Superior temporal gyrus (tissue), 1 donor: ENCODE measurements around the gene HDC.

Experiments used
- DNase-seq: peaks from one replicate; pipeline ENCODE4 v3.0.0-alpha.2; 2016; ENCODE audit errors: extremely low spot score

The HDC gene

DNA sequence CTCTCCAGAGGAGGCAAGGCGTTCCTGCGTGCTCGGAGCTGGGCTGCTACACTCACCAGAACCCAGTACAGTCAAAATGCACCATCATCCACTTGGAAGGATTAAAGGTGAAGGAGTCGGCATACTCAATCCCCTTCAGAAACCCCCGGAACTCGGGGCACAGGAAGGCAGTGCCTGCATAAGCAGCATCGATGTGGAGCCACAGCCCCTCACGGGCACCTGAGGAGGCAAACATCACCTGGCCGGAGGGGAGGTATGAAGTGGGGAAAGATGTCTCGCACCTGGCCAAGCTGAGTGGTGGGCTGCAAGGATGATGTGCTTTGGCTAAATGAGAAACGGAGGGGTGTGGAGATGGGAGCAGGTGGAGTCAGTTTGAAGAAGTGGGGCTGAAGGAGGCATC is 13.0 kb downstream of the HDC start:
- no peak for DNase-seq

GRCh38 chr15:50251638-50252182 is 13.8 kb downstream of the HDC start:
- DNase-seq: no peak

- DNase-seq: no peak
These were observed 14.6 kb downstream of the HDC start for GRCh38 chr15:50250760-50251394.

- DNase-seq: no peak
These were observed 15.8 kb downstream of the HDC start for GRCh38 chr15:50249704-50250103.

DNA sequence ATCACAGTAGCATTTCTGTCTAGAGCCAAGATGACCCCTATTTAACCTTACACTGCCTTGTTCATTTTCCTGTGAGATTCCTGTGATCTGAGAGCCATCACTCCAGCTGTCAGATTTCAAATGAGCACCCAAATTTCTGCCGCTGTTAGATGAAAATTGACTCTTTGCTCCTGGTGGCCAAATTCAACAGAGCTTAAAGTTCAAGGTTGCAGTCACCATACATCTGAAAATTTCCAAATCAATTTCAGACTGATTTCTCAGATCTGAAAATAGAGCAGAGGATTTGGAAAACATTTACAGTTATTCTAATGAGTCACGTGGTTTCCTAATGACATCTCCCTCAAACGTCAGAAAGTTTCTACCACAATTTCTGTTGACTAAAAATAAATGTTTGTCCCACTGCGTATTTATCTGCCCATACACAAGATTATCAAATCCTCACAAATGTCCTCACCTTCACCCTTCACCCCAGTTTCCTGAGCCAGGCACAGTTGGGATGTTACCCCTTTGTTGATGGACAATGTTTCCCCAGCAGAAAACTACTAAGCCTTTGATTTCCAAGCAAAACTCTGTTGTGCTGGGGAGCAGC is 16.4 kb downstream of the HDC start:
- DNase-seq: no peak

DNA sequence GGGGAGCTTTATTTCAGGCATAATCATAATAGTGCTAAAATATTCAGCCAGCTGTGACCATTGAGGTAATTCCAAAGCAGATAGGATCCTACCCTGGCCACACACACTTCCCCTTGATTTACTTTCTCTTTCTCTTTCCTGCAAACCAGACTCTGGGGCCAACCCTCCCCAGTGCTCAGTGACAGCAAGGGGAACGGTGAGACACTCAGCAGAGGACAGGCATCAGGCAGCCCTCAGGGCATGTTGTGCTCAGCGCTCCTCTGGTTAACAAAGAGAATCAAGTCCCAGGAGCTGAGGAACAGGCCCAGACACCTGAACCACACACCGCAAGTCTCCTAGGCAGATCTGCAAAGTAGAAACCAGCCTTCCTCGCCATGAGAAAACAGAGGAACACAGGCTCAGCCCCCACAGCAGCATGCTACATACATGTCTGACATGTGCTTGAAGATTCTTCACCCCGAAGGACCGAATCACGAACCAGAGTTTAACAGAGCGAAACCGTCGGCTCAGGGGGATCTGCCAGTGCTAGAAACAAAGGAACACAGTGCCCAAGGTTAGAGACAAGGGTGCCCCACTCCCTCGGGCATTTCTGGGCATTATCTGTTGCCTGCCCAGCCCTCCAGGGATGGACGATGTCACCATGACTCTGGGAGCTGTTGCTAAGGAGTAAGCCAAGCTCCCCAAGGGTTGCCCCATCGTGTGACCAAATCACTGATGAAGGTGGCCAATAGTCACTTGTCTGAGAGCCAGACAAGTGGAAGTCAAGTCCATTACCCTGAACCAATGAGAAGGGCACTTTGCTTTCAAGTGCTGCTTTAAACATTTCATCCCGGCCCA is 17.5 kb downstream of the HDC start:
- DNase-seq: no peak

- no peak for DNase-seq
These were observed 18.9 kb downstream of the HDC start for GRCh38 chr15:50246631-50247030.

DNA sequence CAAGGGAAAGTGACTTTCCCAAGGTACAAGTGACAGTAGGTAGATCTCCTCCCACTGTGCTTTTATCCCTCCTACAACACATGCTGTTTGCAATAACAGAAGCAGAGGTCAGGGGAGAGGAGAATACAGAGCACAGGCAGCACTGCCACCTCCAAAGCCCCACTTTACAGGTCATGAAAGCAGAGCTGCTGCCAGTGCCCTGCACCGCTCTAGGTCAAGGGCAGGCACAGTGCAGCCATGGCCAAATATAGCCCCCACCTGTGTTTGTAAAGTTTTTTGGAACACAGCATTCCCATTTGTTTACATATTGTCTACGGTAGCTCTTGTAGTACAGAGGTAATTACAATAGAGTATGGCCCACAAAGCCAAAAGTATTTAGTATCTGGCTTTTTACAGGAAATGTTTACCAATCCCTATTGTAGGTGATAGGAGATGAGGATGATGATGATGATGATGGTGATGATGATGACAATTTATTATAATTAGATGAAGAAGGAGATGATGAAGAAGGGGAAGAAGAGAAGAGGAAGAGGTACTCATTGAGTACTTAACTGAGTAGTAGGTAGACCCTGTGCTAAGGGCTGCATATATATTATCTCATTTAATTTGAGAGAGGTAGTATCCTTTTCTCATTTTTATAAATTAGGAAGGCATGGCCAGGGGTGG is 20.4 kb downstream of the HDC start:
- DNase-seq: no peak

DNA sequence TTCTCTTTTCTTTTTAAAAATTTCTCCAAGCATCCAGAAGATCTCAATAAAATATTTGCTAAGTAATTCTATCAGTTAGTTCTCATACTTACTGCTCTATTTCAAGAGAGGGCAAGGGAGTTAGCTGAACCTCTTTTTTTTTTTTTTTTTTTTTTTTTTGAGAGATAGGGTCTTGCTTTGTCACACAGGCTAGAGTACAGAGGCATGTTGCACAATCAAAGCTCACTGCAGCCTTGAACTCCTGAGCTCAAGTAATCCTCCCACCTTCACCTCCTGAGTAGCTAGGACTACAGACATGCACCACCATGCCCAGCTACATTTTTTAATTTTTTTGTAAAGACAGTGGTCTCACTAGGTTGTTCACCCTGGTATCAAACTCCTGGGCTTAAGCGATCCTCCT is 21.4 kb downstream of the HDC start:
- no peak for DNase-seq

DNA sequence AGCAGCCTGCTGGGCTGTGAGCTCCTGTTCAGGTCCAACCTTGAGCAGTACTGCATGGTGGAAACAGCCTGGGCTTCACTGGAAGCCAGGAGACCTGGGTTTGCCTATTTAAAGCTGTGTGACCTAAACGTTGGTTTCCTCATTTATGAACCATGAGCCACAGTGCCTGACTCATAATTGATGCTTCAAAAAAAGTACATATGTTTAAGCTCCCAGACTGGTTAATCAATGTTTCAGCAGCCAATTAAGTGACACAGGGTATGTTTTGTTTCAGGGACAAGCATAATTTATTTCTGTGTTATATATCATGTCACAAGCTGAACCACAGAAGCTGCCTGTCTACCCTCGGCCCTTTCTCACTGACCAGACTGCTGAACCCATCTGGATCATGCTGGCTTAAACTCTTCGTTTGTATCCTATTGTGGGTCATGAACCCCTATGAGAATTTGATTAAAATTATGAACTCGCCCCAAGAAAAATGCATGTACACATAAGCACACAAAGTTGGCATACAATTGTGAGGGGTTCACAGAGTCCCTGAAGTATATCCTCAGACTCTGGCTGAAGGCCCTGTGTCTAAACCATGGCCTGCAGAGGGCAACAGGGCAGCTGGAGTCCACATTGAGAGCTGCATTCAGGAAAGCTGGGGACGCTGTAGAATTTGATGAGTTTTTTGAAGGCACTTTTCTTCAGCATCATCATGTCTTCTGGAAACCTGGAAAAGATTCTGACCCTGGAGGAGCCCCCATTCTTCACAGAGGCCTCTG is 23.7 kb downstream of the HDC start:
- DNase-seq: no peak

GRCh38 chr15:50238255-50238654 is 27.3 kb downstream of the HDC start:
- DNase-seq: no peak

DNA sequence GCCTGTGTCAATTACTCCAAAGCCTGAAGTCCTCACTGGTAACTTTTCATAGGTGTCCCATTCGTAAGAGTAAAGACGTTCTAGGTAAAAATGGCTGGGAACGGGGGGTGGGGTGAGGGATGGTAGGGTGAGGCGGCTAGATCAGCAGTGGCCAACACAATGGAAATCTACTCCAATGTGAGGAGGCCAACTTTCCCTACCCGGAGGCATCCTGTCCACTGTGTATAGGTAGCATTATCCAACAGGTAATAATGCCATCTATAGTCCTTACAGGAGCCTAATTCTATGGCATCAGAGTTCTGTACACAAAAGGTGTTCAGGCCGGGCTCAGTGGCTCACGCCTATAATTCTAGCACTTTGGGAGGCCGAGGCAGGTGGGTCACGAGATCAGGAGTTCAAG is 29.1 kb downstream of the HDC start:
- DNase-seq: no peak

- no peak for DNase-seq
These were observed 29.7 kb downstream of the HDC start for GRCh38 chr15:50235794-50236193.

GRCh38 chr15:50234764-50235163 is 30.8 kb downstream of the HDC start:
- no peak for DNase-seq

GRCh38 chr15:50233192-50233736 is 32.3 kb downstream of the HDC start:
- DNase-seq: no peak

DNA sequence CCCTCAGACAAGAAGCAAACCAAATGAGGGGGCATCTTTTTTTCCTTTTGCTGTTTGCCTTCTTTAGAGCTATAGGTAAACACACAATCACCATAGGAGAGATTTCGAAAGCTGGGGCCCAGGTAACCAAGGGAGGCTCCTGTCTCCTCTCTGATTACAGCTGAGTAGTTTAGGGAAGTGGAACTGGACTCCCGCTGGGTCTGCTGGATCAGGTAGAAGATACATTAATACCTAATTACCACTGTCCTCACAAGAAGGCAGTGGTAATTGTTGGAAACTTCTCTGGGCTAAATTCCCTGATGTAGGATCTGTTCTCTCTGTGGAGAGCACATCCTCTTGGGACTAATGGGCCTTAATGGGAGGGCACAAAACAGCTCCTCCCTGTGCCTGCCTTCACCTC is 32.7 kb downstream of the HDC start:
- no peak for DNase-seq

- DNase-seq: no peak
These were observed 33.8 kb downstream of the HDC start for GRCh38 chr15:50231761-50232160.

DNA sequence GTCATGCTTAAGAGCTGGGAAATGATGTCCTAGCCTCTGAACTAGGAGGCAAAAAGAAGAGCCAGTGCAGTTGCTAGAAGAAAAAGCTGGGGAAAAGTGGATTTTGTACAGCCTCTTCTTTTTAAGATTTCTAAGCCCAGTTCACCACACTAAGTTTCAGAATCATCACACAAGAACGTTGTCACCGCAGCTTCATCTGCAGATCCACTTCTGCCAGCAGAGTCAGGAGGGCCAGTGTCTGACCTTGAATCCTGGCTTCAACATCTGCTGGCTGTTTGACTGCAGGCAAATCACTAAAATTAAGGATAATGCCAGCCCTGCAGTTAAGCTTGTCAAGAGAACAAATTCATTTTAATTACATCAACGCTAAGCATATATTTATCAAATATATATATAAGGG is 36.2 kb downstream of the HDC start:
- no peak for DNase-seq

GRCh38 chr15:50228866-50229265 is 36.7 kb downstream of the HDC start:
- no peak for DNase-seq

- no peak for DNase-seq
These were observed 38.5 kb downstream of the HDC start for GRCh38 chr15:50227076-50227475.

DNA sequence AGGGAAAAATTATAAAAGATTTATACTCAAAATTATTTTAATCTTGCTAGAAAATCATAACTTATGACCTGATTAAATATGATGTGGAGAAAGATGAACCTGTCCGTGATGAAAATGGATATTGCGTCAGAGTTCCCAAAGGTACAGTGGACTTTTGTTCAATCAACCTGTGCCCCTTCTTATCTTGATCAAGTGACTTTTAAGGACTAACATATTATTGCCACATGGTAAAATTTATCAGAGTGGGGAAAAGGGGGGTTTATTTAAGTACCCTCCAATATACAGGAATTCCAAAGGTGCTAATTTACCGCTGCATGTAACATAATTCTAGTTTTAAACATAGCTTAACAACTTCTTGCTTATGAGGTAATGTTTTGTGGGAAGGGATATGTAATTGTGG is 39.6 kb downstream of the HDC start:
- no peak for DNase-seq
